GM13977 (cell line): ENCODE results near the gene RIMS1.

Experiments
- DNase-seq: peaks from one replicate; pipeline ENCODE4 v3.0.0; 2012; ENCODE audit warnings: low spot score
- CTCF ChIP-seq: IDR thresholded peaks from 2 replicates; pipeline ENCODE4 v1.5.1; 2012; ENCODE audit warnings: mild to moderate bottlenecking, control low read depth; ENCODE audit not compliant: insufficient read depth; ENCODE audit errors: extremely low read depth, missing control alignments
- in situ Hi-C: fragments of 300-500 bp; cut with MboI; formaldehyde crosslinking; loops from one replicate; pipeline ENCODE4 v1.12.0; 2022; ENCODE audit warnings: low sequenced_read_pairs, low pct_unique_long_range_greater_than_20kb, mixed read lengths, inconsistent platforms; ENCODE audit not compliant: unreplicated experiment

The RIMS1 gene

GRCh38 chr6:72205500-72205899 is 319.1 kb downstream of the RIMS1 start:
- DNase-seq = no peak
- in situ Hi-C loops = no loop called here
- TF ChIP-seq CTCF = no peak

- TF ChIP-seq CTCF = no peak
- no peak for DNase-seq
- in situ Hi-C loops = no loop called here
Measured at GRCh38 chr6:72206606-72207005, 320.3 kb downstream of the RIMS1 start.

GRCh38 chr6:72212686-72213085 is 326.3 kb downstream of the RIMS1 start:
- no peak for DNase-seq
- TF ChIP-seq CTCF = no peak
- in situ Hi-C loops = no loop called here

- no peak for TF ChIP-seq CTCF
- no peak for DNase-seq
Measured at GRCh38 chr6:72213654-72214053, 327.3 kb downstream of the RIMS1 start.

GRCh38 chr6:72216222-72217068 is 330.1 kb downstream of the RIMS1 start:
- no peak for DNase-seq
- in situ Hi-C loops = no loop called here
- no peak for TF ChIP-seq CTCF

More at GRCh38 chr6:72213654-72214053, 327.3 kb downstream of the RIMS1 start:
- in situ Hi-C loops = no loop called here

GRCh38 chr6:72217626-72218025 is 331.3 kb downstream of the RIMS1 start:
- no peak for TF ChIP-seq CTCF
- in situ Hi-C loops = no loop called here
- DNase-seq = no peak
